GM19455 (cell line): ENCODE data around the gene TRIM46.

ENCODE experiments used
- ATAC-seq: cut with Tn5 transposase; IDR thresholded peaks from one replicate; pipeline ENCODE4 v1.9.1; 2021; ENCODE audit not compliant: unreplicated experiment

Gene TRIM46

DNA sequence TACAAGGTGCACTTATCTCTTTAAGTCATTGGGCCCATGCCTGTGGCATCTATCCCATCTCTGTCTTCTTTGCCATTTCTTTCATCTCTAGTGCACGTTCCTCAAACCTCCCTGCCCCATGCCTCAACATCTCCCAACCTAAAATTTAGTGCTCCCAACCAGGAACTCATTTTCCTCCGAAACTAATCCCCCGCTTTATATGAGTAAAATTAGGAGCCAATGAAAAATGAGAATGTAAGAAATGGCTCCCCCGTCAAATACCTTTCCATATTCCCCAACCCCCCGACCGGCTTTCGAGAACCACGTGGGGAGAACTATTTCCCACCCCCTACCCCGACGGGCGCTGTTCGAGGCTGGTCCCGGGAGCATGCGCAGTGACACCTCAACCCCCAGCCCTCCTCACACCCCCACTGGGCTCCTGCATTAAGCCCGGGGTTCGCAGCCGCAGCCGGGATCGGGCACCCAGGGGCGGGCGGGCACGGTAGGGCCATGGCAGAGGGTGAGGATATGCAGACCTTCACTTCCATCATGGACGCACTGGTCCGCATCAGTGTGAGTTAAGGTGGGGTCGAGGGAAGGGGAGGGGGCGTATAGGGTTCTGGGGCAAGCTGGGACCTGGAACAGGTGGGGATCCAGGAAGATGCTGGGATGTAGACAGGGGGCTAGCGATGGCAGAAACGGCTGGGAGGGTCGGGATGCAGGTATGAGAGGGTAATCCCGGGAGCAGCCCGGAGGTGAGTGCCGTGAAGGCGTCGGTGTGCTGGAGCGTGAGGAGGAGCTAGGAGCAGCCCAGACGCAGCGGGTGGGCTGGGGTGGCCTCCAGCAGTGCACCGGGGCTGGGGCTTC lies at the start of gene TRIM46:
Gene TRIM46 (plus strand): TSS at position 372 of the 846 bp plus-strand sequence. CDS start 118 bp downstream, at position 490.
- ATAC-seq, result no peak

GRCh38 chr1:155124503-155125463 lies 48.9 kb upstream of the TRIM46 start:
- ATAC-seq, result no peak

- ATAC-seq, result no peak
Observed at GRCh38 chr1:155125511-155125945, 48.1 kb upstream of the TRIM46 start.

- ATAC-seq, result no peak
Observed at GRCh38 chr1:155125946-155126555, 47.6 kb upstream of the TRIM46 start.

GRCh38 chr1:155126556-155127104 lies 47.0 kb upstream of the TRIM46 start:
- ATAC-seq, result no peak

- ATAC-seq, result no peak
Observed at GRCh38 chr1:155127105-155127966, 46.3 kb upstream of the TRIM46 start, which contains the start of gene EFNA1. EFNA1 (plus strand) TSS chr1:155127876; CDS start chr1:155127978, 102 bp downstream.

- no peak for ATAC-seq
Observed at GRCh38 chr1:155127967-155128754, 45.5 kb upstream of the TRIM46 start.

- ATAC-seq, result no peak
Observed at GRCh38 chr1:155128755-155129473, 44.7 kb upstream of the TRIM46 start.

DNA sequence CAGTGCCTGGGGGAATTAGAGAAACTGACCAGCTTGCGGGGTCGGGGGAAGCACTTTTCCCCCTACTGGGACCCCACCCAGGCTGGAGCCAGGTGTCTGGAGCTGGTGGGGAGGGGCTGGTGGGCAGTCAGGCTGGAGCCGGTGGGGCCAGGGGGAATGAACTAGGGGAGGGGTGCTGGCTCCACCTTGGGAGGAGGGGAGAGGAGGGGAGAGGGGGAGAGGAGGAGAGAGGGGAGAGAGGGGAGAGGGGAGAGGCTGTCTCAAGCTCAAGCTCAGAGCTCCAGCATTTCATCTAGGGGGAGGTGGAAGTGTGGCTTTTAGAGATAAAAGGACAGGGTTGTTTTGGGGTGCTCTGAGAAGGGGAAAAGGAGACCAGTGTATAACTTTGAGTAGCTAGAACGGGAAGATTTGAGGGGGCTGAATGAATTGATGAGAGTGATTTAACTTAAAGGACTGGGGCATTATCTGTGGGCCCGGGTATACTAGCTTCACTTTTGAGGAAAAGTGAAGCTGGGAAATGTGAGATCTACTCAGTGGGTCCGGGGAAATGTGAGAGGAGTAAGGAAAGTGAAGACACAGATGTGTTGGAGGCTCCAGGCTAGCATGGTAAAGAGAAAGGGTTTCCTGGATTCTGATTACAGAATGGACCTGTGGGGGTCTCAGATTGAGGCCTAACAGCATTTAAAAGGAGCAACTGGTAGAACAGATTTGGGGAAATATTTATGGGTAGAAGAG lies 43.2 kb upstream of the TRIM46 start:
- ATAC-seq, result no peak

DNA sequence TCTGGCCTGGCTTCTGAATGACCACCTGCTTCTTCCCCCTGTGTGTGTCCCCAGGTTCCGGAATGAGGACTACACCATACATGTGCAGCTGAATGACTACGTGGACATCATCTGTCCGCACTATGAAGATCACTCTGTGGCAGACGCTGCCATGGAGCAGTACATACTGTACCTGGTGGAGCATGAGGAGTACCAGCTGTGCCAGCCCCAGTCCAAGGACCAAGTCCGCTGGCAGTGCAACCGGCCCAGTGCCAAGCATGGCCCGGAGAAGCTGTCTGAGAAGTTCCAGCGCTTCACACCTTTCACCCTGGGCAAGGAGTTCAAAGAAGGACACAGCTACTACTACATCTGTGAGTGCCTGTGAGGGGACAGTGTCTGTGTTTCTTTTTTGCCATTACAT lies 42.4 kb upstream of the TRIM46 start:
- no peak for ATAC-seq

GRCh38 chr1:155131856-155132255 lies 41.8 kb upstream of the TRIM46 start:
- ATAC-seq, result no peak

- no peak for ATAC-seq
Observed at GRCh38 chr1:155133799-155134281, 39.8 kb upstream of the TRIM46 start.

DNA sequence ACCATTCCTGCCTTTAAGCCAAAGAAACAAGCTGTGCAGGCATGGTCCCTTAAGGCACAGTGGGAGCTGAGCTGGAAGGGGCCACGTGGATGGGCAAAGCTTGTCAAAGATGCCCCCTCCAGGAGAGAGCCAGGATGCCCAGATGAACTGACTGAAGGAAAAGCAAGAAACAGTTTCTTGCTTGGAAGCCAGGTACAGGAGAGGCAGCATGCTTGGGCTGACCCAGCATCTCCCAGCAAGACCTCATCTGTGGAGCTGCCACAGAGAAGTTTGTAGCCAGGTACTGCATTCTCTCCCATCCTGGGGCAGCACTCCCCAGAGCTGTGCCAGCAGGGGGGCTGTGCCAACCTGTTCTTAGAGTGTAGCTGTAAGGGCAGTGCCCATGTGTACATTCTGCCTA lies 39.3 kb upstream of the TRIM46 start:
- no peak for ATAC-seq

DNA sequence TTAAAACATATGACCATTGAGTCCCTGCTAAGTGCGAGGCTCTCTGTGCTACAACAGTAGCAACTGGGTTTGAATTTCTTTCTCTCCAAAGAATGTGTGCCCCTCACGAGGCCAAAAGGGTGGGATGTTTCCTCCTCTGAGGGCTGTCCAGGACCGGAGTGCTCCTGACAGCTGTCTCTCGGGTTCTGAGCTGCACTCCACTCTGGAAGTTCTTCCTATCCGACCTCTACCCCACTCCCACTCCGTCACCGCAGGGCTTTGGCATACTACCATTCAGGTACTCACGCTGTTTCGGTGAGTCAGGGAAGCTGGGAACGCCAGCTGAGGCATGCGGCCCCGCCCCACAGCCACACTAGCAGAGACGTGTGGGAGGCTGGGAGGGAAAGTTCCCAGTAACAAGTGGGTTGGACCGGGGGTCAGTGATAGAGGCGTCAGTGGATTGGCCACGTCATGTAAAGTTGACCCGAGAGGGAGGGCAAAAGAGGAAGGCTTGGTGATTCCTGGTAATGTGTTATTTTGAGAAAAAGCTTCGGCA lies 38.7 kb upstream of the TRIM46 start:
- peak; percentile 21 for ATAC-seq

- ATAC-seq, result peak; percentile 65
Observed at GRCh38 chr1:155135415-155136028, 38.1 kb upstream of the TRIM46 start, which contains the start of gene SLC50A1. SLC50A1 (plus strand) TSS chr1:155135852; CDS start chr1:155135912, 60 bp downstream.

DNA sequence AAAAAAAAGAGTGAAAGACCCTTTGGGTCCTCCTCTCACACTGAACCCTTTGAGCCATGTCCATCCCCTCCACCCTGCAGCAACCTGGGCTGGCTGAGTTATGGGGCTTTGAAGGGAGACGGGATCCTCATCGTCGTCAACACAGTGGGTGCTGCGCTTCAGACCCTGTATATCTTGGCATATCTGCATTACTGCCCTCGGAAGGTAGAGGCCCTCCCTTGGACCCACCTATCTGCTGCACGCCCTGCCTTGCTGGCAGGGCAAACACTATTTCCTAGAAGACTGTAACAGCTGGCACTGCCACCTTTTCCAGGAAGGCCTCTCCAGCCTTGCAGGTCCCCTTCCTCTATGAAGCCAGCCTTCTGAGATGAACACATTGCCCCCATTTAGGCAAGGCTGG lies 36.9 kb upstream of the TRIM46 start:
- ATAC-seq, result no peak
